Right lobe of liver (tissue), 4 donors: Measurements from ENCODE around the gene PRR5.

ENCODE experiments used
- CTCF ChIP-seq, 4 donors: fragments of 200-600 bp in 3 of 4; fragments of 450-650 bp in 1 of 4; IDR thresholded peaks; one replicate each; pipeline versions ENCODE4 v1.5.1 to v1.8.0; 2016 to 2022; ENCODE audit warnings: antibody characterized with exemption in 4 of 4, mild to moderate bottlenecking in 2 of 4
- POLR2A ChIP-seq: fragments of 450-650 bp; IDR thresholded peaks from one replicate; pipeline ENCODE4 v1.6.1; 2017; ENCODE audit warnings: antibody characterized with exemption, mild to moderate bottlenecking
- donor health status: DM: no; HTN: no; CAD: no.
- donor health status: DM: no; HTN: no; CAD: no.
- donor health status: DM: no; HTN: yes; CAD: no.

GRCh38 chr22:44726439-44726838 lies 24.4 kb downstream of the PRR5 start:
- TF ChIP-seq CTCF (IDR thresholded peaks at IDR 0.05) (no peak), POLR2A (no peak)
